GM21447 (cell line): Measurements from ENCODE around the gene COL5A2.

Experiments
- ATAC-seq: cut with Tn5 transposase; IDR thresholded peaks from one replicate; pipeline ENCODE4 v1.9.1; 2021; ENCODE audit not compliant: unreplicated experiment

The COL5A2 gene

DNA sequence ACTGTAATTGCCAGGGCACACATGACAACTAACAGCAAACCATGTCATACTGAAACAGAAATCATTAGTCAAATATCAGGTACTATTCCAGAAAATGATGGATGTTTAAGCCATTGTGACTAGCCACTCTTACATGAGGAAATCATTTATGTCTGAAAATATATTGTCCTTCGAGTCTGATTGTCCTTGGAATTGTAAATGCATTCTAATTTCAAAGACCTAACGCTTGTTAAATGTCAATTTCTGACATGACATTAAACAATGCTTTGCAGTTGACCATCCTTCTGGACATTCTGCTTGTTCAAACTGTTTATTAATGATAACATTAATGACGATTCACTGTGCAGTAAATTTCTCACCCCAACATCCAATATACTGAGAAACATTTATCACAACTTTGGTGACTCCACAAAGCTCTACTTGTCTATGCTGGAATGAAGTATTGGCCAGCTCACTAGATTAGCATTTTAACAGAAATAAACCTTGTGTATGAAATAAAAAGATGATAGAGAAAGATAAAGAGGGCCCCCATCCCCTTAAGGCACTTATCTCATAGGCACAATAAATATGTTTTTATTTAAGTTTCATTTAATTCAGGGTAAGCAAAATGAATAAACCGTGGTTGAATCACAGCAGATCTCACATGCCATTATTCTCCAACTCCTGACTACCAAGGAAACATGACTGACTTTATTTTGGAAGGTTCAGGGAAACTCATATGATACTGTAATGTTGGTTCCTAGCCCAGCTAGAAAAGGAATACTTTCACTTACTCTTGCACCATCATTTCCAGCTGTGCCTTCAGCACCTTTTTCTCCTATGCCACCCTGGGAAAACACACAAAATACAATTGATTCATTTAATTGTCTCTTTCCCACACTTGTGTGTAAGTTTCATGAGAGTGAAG is 123.1 kb downstream of the COL5A2 start:
- ATAC-seq, result no peak

DNA sequence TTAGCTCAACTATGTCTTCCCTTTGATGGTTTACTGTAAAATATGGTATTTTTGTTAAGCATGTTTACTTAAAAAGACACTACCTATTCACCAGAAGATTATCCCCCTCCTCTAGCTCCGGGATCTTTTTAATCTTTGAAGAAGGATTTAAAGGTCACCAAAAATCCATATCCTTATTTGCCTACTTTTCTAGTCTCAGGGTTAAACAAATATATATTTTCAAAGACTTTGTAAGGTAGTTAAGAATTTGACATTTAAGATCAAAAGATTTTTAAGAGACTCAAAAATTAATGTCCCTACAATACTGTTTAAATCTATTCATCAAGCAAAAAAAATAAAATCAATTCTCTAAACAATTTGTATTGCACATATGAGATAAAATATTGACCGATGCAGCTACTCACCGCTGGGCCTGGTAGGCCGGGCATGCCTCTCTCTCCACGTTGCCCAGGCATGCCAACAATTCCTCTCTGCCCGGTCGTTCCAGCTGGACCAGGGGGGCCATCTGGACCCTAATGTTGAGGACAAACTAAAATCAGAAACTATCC is 129.3 kb downstream of the COL5A2 start:
- no peak for ATAC-seq

GRCh38 chr2:189049709-189050164 is 129.8 kb downstream of the COL5A2 start:
- no peak for ATAC-seq

- ATAC-seq, result no peak
Observed at GRCh38 chr2:189048189-189048588, 131.4 kb downstream of the COL5A2 start.

- ATAC-seq, result no peak
Observed at GRCh38 chr2:189047171-189047888, 132.2 kb downstream of the COL5A2 start.

- ATAC-seq, result no peak
Observed at GRCh38 chr2:189046320-189046719, 133.2 kb downstream of the COL5A2 start.

- ATAC-seq, result no peak
Observed at GRCh38 chr2:189045836-189046235, 133.7 kb downstream of the COL5A2 start.

- no peak for ATAC-seq
Observed at GRCh38 chr2:189037518-189037917, 142.0 kb downstream of the COL5A2 start.

DNA sequence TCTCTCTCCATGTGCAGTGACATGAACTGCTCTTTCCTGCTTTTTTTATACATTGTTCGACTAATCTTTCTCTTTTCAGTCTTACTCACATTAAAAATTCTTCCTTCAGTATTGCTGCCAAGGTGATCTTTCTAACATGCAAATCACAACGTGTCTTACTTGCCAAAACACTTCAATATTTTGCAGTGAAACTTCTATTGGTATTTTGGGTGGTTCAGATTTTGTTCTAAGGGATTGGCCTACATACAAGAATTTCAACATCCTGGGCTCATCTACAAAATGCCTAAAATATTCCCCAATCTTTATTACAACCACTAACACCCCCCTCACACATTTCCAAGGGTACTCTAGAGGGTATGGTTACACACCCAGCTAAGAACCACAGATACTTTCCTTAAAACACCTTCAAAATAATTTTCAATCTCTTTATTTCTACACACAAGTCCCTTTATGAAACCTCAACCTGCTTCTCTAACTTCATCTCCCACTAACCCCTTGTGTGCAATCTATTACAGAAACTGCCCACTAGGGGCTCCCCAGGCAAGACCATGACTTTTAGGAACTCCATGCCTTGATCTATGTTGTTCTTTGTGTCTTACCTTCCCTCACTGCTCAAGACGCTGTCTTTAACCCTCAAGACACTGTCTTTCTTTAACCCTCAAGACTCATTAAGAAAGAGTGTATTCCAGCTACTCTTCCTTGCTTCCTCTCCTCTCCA is 154.5 kb downstream of the COL5A2 start:
- peak; percentile 77 for ATAC-seq

- no peak for ATAC-seq
Observed at GRCh38 chr2:189022492-189022891, 157.1 kb downstream of the COL5A2 start.

GRCh38 chr2:189022053-189022481 is 157.5 kb downstream of the COL5A2 start:
- ATAC-seq, result no peak

- ATAC-seq, result no peak
Observed at GRCh38 chr2:189020179-189020578, 159.4 kb downstream of the COL5A2 start.

DNA sequence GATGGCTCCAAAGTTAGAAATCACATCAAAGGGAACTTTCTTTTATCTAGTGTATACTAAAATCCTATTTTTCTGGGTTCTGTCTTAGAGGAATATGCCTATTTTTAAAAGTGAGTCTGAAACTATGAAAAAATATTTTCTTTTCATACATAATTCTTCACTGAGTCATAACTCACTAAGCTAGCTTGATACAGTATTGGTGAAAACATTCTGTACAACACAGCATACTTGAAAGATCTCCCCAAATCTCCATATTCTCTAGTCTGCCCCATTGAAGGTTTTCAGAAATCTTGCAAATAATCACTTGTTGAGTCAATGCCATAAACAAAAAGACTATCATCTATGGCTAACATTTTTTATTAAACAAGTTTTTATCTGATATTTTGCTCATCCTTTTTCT is 160.9 kb downstream of the COL5A2 start:
- no peak for ATAC-seq

- ATAC-seq, result no peak
Observed at GRCh38 chr2:189016311-189016861, 163.2 kb downstream of the COL5A2 start.

GRCh38 chr2:189015359-189015758 is 164.2 kb downstream of the COL5A2 start:
- no peak for ATAC-seq

GRCh38 chr2:189014449-189015138 is 165.0 kb downstream of the COL5A2 start:
- ATAC-seq, result no peak

GRCh38 chr2:189013671-189014448 is 165.7 kb downstream of the COL5A2 start:
- no peak for ATAC-seq

DNA sequence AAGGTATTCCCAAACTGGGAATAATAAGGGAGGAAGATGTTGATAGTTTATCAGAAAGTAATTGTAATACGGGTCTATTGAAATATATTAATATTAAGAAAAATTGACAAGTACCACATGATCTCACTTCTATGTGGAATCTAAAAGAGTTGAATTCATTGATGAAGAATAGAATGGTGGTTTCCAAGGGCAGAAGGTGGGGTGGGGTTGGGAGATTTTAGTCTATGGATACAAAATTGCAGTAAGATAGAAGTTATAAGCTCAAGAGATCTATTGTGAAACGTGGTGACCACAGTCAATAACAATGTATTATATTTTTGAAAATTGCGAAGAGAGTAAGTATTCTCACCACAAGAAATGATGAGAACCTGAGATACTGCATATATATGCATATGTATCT is 166.5 kb downstream of the COL5A2 start:
- ATAC-seq, result no peak

DNA sequence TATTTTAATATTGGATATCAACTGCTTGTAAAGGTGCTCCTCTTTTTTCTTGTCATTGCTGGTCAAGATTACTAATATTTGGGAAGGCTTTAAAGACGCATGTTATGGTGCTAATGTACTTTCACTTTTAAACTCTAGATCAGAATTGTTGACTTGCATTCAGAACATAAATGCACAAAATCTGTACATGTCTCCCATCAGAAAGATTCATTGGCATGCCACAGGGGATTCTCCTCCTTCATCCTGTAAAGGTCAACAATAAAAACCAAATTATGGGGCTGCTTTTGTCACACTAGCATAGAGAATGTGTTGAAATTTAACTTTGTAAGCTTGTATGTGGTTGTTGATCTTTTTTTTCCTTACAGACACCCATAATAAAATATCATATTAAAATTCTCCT is 167.2 kb downstream of the COL5A2 start:
- ATAC-seq, result no peak
